GM12891 (cell line): ENCODE measurements around the gene CTSK.

Experiments
- PAX5 ChIP-seq: IDR thresholded peaks from 2 replicates; pipeline ENCODE4 v1.6.1; 2011; ENCODE audit warnings: low read length, moderate library complexity, mild to moderate bottlenecking; ENCODE audit not compliant: insufficient read depth, severe bottlenecking
- POLR2A ChIP-seq: IDR thresholded peaks from 2 replicates; pipeline ENCODE4 v1.6.1; 2011; ENCODE audit warnings: low read depth, low read length, control low read depth
- POLR2AphosphoS5 ChIP-seq: IDR thresholded peaks from 2 replicates; pipeline ENCODE4 v1.6.1; 2011; ENCODE audit warnings: low read depth, low read length, control low read depth
- POU2F2 ChIP-seq: IDR thresholded peaks from 2 replicates; pipeline ENCODE4 v1.6.1; 2011; ENCODE audit warnings: low read depth, mild to moderate bottlenecking, control low read depth, low read length, moderate library complexity
- SPI1 ChIP-seq: IDR thresholded peaks from 2 replicates; pipeline ENCODE4 v1.6.1; 2011; ENCODE audit warnings: low read depth, low read length, control low read depth
- TAF1 ChIP-seq: IDR thresholded peaks from 2 replicates; pipeline ENCODE4 v1.6.1; 2011; ENCODE audit warnings: low read depth, low read length, control low read depth

DNA sequence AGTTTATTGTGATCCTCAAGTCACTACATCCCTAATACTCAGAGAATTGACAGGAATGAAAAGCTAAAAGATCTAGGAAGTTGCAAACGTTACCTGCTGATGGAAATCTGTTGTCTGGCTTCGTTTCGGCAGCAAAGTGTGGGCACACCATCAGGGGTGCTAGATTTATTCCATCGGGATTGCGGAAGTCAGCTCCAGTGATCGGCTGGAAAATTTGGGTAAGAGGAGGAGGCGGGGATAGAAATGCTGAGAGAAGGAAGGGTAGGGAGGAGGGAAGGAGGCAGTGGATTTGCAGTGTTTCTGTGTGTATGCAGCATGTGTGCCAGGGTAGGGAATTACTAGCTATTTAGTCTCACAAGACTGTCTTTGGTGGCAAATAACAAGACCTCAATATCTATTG is at the start of gene CTSK:
- TF ChIP-seq POLR2A (no peak), PAX5 (no peak), SPI1 (no peak), POLR2AphosphoS5 (no peak), POU2F2 (no peak), TAF1 (no peak)
